Measurements from ENCODE around the gene GNE. TPM values are rescaled to one million over a fixed set of nuclear protein-coding genes. Genes with fewer than 3 reads are reported as not detected.

GNE gene
- total and polyA plus RNA-seq, 2 experiments from 2014 or later: 2.2 to 15.7 TPM

DNA sequence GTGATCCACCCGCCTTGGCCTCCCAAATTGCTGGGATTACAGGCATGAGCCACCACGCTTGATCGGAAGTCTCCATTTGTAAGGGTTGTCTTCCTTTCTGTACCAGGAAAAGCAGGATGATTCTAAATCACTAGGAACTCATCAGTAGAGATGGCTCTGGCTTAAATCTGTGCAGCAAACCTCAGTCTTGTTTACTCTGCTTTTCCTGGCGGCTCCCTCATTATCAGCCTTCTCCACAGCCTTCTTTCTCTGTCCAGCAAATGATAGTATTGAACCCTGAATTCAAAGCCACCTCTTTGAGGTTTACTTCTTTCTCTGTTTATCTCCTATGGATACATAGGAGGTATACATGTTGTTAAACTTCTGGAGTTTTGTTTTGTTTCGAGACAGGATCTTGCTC is 43.0 kb upstream of the GNE start (continued):
- TF ChIP-seq, protein P1, sequence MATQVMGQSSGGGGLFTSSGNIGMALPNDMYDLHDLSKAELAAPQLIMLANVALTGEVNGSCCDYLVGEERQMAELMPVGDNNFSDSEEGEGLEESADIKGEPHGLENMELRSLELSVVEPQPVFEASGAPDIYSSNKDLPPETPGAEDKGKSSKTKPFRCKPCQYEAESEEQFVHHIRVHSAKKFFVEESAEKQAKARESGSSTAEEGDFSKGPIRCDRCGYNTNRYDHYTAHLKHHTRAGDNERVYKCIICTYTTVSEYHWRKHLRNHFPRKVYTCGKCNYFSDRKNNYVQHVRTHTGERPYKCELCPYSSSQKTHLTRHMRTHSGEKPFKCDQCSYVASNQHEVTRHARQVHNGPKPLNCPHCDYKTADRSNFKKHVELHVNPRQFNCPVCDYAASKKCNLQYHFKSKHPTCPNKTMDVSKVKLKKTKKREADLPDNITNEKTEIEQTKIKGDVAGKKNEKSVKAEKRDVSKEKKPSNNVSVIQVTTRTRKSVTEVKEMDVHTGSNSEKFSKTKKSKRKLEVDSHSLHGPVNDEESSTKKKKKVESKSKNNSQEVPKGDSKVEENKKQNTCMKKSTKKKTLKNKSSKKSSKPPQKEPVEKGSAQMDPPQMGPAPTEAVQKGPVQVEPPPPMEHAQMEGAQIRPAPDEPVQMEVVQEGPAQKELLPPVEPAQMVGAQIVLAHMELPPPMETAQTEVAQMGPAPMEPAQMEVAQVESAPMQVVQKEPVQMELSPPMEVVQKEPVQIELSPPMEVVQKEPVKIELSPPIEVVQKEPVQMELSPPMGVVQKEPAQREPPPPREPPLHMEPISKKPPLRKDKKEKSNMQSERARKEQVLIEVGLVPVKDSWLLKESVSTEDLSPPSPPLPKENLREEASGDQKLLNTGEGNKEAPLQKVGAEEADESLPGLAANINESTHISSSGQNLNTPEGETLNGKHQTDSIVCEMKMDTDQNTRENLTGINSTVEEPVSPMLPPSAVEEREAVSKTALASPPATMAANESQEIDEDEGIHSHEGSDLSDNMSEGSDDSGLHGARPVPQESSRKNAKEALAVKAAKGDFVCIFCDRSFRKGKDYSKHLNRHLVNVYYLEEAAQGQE (IDR thresholded peaks at IDR 0.05; ENCODE audit: unreplicated experiment): no peak
- TF ChIP-seq, protein P2, sequence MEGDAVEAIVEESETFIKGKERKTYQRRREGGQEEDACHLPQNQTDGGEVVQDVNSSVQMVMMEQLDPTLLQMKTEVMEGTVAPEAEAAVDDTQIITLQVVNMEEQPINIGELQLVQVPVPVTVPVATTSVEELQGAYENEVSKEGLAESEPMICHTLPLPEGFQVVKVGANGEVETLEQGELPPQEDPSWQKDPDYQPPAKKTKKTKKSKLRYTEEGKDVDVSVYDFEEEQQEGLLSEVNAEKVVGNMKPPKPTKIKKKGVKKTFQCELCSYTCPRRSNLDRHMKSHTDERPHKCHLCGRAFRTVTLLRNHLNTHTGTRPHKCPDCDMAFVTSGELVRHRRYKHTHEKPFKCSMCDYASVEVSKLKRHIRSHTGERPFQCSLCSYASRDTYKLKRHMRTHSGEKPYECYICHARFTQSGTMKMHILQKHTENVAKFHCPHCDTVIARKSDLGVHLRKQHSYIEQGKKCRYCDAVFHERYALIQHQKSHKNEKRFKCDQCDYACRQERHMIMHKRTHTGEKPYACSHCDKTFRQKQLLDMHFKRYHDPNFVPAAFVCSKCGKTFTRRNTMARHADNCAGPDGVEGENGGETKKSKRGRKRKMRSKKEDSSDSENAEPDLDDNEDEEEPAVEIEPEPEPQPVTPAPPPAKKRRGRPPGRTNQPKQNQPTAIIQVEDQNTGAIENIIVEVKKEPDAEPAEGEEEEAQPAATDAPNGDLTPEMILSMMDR (conservative IDR thresholded peaks at IDR 0.05; ENCODE audit: low read depth in 2 of 2): no peak

DNA sequence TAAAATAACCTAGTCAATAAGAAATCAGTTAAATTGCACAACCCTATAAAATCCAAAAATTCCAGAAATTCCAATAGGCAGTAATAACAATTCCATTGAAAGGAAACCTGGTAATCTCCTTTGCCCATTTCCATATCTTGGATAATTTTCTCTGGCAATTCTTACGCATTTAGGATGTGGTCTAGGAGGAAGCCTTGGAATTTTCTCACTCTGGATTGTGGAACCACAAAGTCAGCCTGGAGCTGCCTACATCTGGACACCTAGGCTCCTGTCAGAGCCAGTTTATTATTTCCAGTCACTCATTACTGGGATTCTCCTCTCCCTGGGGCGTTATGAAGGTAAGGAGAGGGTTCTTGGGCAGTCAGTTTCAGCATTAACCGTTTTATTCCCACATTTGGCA is 40.3 kb upstream of the GNE start:
- TF ChIP-seq, protein P3, sequence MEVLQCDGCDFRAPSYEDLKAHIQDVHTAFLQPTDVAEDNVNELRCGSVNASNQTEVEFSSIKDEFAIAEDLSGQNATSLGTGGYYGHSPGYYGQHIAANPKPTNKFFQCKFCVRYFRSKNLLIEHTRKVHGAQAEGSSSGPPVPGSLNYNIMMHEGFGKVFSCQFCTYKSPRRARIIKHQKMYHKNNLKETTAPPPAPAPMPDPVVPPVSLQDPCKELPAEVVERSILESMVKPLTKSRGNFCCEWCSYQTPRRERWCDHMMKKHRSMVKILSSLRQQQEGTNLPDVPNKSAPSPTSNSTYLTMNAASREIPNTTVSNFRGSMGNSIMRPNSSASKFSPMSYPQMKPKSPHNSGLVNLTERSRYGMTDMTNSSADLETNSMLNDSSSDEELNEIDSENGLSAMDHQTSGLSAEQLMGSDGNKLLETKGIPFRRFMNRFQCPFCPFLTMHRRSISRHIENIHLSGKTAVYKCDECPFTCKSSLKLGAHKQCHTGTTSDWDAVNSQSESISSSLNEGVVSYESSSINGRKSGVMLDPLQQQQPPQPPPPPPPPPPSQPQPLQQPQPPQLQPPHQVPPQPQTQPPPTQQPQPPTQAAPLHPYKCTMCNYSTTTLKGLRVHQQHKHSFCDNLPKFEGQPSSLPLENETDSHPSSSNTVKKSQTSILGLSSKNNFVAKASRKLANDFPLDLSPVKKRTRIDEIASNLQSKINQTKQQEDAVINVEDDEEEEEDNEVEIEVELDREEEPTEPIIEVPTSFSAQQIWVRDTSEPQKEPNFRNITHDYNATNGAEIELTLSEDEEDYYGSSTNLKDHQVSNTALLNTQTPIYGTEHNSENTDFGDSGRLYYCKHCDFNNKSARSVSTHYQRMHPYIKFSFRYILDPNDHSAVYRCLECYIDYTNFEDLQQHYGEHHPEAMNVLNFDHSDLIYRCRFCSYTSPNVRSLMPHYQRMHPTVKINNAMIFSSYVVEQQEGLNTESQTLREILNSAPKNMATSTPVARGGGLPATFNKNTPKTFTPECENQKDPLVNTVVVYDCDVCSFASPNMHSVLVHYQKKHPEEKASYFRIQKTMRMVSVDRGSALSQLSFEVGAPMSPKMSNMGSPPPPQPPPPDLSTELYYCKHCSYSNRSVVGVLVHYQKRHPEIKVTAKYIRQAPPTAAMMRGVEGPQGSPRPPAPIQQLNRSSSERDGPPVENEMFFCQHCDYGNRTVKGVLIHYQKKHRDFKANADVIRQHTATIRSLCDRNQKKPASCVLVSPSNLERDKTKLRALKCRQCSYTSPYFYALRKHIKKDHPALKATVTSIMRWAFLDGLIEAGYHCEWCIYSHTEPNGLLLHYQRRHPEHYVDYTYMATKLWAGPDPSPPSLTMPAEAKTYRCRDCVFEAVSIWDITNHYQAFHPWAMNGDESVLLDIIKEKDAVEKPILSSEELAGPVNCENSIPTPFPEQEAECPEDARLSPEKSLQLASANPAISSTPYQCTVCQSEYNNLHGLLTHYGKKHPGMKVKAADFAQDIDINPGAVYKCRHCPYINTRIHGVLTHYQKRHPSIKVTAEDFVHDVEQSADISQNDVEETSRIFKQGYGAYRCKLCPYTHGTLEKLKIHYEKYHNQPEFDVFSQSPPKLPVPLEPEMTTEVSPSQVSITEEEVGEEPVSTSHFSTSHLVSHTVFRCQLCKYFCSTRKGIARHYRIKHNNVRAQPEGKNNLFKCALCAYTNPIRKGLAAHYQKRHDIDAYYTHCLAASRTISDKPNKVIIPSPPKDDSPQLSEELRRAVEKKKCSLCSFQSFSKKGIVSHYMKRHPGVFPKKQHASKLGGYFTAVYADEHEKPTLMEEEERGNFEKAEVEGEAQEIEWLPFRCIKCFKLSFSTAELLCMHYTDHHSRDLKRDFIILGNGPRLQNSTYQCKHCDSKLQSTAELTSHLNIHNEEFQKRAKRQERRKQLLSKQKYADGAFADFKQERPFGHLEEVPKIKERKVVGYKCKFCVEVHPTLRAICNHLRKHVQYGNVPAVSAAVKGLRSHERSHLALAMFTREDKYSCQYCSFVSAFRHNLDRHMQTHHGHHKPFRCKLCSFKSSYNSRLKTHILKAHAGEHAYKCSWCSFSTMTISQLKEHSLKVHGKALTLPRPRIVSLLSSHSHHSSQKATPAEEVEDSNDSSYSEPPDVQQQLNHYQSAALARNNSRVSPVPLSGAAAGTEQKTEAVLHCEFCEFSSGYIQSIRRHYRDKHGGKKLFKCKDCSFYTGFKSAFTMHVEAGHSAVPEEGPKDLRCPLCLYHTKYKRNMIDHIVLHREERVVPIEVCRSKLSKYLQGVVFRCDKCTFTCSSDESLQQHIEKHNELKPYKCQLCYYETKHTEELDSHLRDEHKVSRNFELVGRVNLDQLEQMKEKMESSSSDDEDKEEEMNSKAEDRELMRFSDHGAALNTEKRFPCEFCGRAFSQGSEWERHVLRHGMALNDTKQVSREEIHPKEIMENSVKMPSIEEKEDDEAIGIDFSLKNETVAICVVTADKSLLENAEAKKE (CRISPR knock-in tag; IDR thresholded peaks at IDR 0.05): no peak
- TF ChIP-seq, protein P4, sequence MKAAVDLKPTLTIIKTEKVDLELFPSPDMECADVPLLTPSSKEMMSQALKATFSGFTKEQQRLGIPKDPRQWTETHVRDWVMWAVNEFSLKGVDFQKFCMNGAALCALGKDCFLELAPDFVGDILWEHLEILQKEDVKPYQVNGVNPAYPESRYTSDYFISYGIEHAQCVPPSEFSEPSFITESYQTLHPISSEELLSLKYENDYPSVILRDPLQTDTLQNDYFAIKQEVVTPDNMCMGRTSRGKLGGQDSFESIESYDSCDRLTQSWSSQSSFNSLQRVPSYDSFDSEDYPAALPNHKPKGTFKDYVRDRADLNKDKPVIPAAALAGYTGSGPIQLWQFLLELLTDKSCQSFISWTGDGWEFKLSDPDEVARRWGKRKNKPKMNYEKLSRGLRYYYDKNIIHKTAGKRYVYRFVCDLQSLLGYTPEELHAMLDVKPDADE (IDR thresholded peaks at IDR 0.05): no peak
- TF ChIP-seq POLR2AphosphoS5 (IDR thresholded peaks at IDR 0.05; ENCODE audit: low read depth) (no peak), EZH2phosphoT487 (IDR thresholded peaks at IDR 0.05; ENCODE audit: unreplicated experiment) (no peak), EZH2 (IDR thresholded peaks at IDR 0.05; ENCODE audit: low read depth, unreplicated experiment) (no peak), JUNB (IDR thresholded peaks at IDR 0.05; ENCODE audit: unreplicated experiment) (no peak), NANOG (IDR thresholded peaks at IDR 0.05; ENCODE audit: borderline replicate concordance) (no peak), ZNF114 (CRISPR knock-in tag; IDR thresholded peaks at IDR 0.05) (no peak), STAT1 (IDR thresholded peaks at IDR 0.05; ENCODE audit: unreplicated experiment) (no peak)
- TF ChIP-seq, protein P2 (conservative IDR thresholded peaks at IDR 0.05; ENCODE audit: low read depth in 2 of 2): no peak
- H3F3A ChIP-seq (replicated peaks; ENCODE audit: low read depth): no peaks in the 10 kb centered on the region
- H3K4me3 ChIP-seq: no peak overlapping the region
- no peak overlapping the region for H3K4me2 ChIP-seq
- H3K36me3 ChIP-seq (ENCODE audit: insufficient read depth): no peaks in the 10 kb centered on the region
- Mint-ChIP-seq H3K27ac (no peak overlapping the region), H3K4me3 (no peak overlapping the region), H3K4me1 (no peaks in the 10 kb centered on the region), H3K36me3 (ENCODE audit: low read depth) (no peaks in the 10 kb centered on the region; the same call in 2 of the 3 replicates), H3K9me3 (no peaks in the 10 kb centered on the region), H3K27me3 (ENCODE audit: insufficient read depth, low read depth, poor library complexity) (peaks cover 2% of the 10 kb centered on the region)
- H3K9me2 ChIP-seq (ENCODE audit: insufficient read depth): no peaks in the 10 kb centered on the region
- ATAC-seq (no peak), DNase-seq (ENCODE audit: low spot score) (no peak)
- no peak overlapping the region for H2AFZ ChIP-seq
- H3K79me2 ChIP-seq (replicated peaks; ENCODE audit: insufficient read depth): no peaks in the 10 kb centered on the region
- no peaks in the 10 kb centered on the region for H4K20me1 ChIP-seq (replicated peaks; ENCODE audit: insufficient read depth)
- H3K27me3 ChIP-seq (ENCODE audit: insufficient read depth): no peaks in the 10 kb centered on the region
- H3K4me1 ChIP-seq (ENCODE audit: insufficient read depth): no peaks in the 10 kb centered on the region; the same call in 1 of the 2 replicates
- H3K27ac ChIP-seq (ENCODE audit: low read depth): no peak overlapping the region

Data from GM23338 (cell line).